HG02678 (cell line): Measurements from ENCODE around the gene COQ8A.

ENCODE experiments used
- ATAC-seq: cut with Tn5 transposase; IDR thresholded peaks from one replicate; pipeline ENCODE4 v1.9.1; 2021; ENCODE audit warnings: mild to moderate bottlenecking, moderate library complexity; ENCODE audit not compliant: unreplicated experiment

The COQ8A gene

GRCh38 chr1:226971765-226972164 is 31.7 kb downstream of the COQ8A start:
- no peak for ATAC-seq

- no peak for ATAC-seq
Observed at GRCh38 chr1:226972931-226973330, 32.8 kb downstream of the COQ8A start.

- no peak for ATAC-seq
Observed at GRCh38 chr1:226973371-226973897, 33.3 kb downstream of the COQ8A start.

GRCh38 chr1:226973898-226974543 is 33.9 kb downstream of the COQ8A start:
- ATAC-seq, result no peak

- no peak for ATAC-seq
Observed at GRCh38 chr1:226974544-226975258, 34.6 kb downstream of the COQ8A start.

- no peak for ATAC-seq
Observed at GRCh38 chr1:226975259-226976250, 35.5 kb downstream of the COQ8A start.

DNA sequence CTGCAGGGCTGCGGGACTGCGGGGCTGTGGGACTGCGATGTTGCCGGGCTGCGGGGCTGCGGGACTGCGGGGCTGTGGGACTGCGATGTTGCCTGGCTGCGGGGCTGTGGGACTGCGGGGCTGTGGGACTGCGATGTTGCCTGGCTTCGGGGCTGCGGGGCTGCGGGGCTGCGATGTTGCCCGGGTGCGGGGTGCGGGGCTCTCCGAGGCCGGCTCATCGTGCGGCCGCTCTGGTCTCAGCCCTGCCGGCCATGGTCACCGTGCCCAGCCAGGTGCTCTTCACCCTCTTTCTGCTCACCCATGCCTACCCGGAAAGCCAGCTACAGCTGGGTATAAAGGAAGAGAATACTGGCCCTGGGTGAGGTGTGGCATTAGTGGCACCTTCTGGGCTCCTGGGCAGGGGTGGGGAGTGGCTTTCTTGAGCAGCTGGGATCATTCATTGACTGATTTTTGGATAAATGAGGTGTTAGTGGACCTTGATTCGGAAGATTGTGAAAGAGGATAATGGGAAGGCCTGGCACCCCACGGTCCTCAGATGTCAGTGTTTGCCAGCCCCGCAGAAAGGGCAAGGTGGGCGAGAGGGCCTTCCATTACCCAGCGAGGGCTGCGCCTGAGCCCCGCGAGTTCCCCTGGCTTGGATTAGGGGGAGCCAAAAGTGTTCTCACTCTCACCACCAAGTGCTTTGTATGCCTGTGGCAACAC is 36.3 kb downstream of the COQ8A start:
- no peak for ATAC-seq

DNA sequence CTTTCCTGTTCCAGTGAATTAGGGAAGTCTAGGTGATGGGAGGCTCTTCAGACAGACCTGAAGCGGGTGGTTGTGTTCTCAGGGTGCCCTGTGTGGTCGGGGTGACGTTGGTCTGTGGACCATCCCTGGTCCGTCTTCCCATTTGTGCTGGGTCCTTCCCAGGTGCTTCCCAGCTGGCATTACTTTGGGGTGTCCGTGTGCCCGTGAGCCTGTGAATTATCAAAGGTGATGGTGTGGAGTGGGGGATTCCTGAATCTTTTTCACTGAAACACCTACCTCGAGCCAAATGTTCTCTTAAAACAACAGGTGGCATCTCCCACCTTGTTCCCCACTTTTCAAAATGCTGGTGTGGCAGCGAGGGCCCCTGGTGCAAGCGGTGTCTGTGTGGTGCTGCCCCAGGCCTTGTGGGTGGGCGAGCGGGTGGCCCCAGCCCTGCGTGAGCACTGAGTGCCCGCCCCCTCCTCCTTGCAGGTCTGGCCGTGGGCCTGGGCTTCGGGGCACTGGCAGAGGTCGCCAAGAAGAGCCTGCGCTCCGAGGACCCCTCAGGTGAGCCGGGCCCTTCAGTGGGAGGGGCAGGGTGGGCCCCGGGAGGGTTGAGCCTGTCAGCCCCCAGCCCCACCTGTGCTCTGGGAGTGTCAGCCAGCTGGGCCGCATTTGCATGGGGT is 37.0 kb downstream of the COQ8A start:
- ATAC-seq, result no peak

DNA sequence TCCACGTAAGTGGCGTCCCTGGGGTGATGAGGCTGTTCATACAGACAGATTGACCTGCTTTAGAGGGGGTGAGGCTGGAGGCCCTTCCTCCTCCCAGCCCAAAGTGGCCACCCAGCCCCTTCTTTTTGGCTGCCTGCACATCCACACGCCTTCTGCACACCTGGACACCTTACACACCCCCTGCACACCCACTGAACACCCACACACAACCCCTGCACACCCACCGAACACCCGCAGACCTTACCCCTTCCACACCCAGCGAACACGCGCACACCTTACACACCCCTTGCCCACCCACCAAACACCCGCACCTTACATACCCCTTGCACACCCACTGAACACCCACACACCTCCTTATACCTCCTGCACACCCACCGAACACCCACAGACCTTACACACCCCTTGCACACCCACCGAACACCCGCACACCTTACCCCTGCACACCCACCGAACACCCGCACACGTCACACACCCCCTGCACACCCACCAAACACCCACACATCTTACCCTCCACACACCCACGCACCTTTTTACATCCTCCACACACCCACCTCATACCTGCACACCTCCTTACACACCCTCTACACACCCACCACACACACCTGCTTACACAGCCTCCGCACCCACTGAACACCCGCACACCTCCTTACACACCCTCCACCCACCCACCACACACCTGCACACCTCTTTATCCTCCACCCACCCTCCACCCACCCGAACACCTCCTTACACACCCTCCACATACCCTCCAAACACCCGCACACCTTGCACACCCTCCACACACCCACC is 37.7 kb downstream of the COQ8A start:
- no peak for ATAC-seq

GRCh38 chr1:226978432-226979114 is 38.5 kb downstream of the COQ8A start:
- ATAC-seq, result no peak

DNA sequence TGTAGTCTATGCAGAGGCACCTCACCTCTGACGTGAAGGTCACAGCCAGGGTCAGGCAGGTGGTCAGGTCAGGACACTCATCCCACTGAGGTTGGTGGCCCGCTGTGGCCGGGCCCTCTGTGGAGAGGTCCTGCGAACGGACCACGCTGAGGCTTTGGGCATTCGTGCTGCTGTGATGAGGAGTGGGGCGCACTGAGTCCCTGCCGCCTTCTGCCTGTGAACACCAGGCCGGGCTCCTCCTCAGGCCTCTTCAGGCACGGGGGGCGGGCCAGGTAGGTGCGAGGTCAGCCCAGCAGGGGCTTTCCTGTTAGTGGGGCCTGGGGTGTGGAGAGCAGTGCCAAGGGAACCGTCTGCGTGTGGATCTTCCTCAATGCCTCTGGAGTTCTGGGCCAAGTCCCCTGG is 39.0 kb downstream of the COQ8A start:
- ATAC-seq, result no peak

- no peak for ATAC-seq
Observed at GRCh38 chr1:226979517-226980121, 39.5 kb downstream of the COQ8A start.

DNA sequence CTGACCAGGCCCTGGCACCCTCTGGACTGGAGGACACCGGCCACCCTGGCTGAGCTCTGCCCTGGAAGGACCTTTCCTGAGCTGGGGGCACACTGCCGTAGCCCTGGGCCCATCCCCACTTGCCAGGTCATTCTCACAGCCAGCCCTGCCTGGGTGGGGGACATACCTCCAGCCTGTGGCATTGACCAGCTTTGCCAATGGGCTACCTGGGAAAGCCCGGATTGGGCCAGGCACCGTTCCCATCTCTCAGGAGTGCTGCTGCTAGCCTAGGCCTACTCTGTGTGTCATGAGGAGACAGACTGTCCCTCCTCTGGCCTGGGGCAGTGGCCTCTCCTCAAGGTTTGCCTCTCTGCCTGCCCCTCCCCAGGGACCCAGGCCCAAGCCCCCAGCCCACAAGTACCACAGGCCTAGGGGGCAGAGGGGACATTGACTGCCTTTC is 40.0 kb downstream of the COQ8A start:
- ATAC-seq, result no peak

- no peak for ATAC-seq
Observed at GRCh38 chr1:226980565-226981385, 40.7 kb downstream of the COQ8A start.

DNA sequence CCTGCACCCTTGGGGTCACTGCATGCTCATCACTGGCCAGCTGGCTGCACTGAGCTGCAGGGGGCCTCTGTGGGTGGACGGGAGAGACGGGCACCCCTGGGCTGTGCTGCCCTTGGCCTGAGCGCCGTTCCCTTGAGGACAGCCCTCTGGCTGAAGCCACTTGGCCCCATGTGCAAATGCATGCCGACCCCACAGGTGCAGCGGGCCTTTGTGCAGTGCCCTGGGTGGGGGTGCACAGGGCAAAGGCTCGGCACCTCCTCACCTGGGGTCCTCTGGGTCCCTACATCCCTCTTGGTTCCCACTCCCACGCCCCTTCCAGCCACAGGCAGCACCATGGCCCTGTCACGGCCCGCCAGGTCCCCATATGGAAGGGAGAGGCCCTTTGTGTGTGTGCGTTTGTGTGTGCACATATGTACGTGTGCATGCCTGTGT is 41.3 kb downstream of the COQ8A start:
- ATAC-seq, result no peak

GRCh38 chr1:226981838-226982237 is 41.7 kb downstream of the COQ8A start:
- no peak for ATAC-seq

GRCh38 chr1:226982451-226983177 is 42.5 kb downstream of the COQ8A start:
- ATAC-seq, result no peak
